ENCODE results near the gene PACRG.

The PACRG gene

DNA sequence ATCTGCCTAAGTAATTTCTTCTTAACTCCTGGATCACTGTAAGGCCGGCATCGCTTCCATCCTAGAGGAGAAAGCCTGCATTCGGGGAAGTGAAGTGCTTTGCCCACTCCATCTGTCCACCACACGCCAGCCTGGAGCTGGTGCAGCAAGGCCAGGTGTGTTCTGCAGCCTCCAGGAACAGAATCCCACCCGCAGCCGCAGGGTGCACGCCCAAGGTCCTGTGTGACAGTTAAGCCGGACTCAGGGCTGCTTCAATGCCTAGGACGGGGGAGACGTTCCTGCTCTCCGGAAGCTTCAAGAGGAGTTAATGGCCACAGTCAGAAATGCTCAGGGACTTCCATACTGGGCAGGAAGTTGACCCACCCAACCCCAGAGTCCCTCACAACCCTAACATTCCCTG is 600.6 kb downstream of the PACRG start:
- DNase-seq (ENCODE audit: insufficient read length): no peak
- no peak for FAIRE-seq
- no peak for TF ChIP-seq POLR2A (IDR thresholded peaks at IDR 0.05; ENCODE audit: low read depth, low read length)
- TF ChIP-seq POLR2AphosphoS5 (IDR thresholded peaks at IDR 0.05; ENCODE audit: low read depth, low read length): no peak
- no peak for TF ChIP-seq TAF1 (IDR thresholded peaks at IDR 0.05; ENCODE audit: borderline replicate concordance, low read depth, low read length)

DNA sequence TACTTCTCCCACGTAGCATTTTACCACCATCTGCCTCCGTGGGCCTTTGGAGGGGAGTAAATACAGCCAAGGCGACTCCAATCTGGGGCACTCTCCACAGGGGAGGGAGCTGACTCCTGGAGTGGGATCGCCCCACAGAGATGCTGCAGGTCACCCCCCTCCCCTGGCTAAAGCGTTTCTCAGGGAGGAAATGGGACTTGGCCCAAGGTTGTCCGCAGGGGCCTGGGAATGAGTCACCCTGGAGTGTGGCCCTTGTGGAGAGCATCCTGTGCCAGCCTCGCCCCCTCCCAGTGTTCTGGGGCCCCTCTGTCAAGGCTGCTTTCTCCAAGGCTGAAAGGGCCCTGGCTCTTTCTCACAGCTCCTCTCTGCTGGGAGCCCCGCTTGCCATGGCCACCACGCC is 602.2 kb downstream of the PACRG start:
- no peak for TF ChIP-seq POLR2AphosphoS5 (IDR thresholded peaks at IDR 0.05; ENCODE audit: low read depth, low read length)
- no peak for TF ChIP-seq TAF1 (IDR thresholded peaks at IDR 0.05; ENCODE audit: borderline replicate concordance, low read depth, low read length)
- TF ChIP-seq POLR2A (IDR thresholded peaks at IDR 0.05; ENCODE audit: low read depth, low read length): no peak
- FAIRE-seq: no peak
- DNase-seq (ENCODE audit: insufficient read length): no peak

DNA sequence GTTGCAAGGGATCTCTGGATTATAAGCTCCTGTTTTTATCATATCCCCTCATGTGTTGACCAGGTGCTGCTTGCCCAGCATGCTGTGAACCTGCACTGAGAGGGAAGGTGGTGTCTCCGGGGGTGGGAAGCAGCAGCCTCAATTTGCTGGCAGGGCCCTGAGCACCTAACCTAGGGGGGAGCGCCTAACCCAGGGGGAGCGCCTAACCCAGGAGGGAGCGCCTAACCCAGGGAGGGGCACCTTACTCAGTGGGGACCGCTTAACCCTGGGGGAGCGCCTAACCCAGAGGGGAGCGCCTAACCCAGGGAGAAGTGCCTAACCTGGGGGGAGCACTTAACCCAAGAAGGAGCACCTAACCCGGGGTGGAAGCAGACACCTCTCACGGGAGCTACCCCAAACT is 603.5 kb downstream of the PACRG start:
- FAIRE-seq: no peak
- no peak for DNase-seq (ENCODE audit: insufficient read length)
- TF ChIP-seq TAF1 (IDR thresholded peaks at IDR 0.05; ENCODE audit: borderline replicate concordance, low read depth, low read length) (no peak), POLR2A (IDR thresholded peaks at IDR 0.05; ENCODE audit: low read depth, low read length) (no peak), POLR2AphosphoS5 (IDR thresholded peaks at IDR 0.05; ENCODE audit: low read depth, low read length) (no peak)

DNA sequence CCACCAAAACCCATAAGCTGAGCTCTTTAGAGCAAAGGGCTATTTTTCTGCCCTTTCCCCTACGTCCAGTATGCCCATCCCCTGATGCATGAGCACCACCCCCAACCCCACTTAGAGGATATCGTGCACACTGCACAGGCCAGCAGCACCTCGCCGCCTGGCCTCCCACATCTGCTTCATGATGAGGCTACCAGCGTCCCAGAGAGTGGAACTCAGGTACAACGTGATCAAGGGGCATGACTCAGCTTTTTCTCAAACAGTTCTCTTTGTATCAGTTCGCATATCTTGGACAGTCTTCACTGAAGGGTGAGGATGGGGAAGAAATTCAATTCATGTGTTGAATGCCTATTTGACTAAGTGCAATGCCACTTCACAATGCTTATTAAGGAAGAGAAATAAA is 604.8 kb downstream of the PACRG start:
- DNase-seq (ENCODE audit: insufficient read length): no peak
- no peak for TF ChIP-seq POLR2A (IDR thresholded peaks at IDR 0.05; ENCODE audit: low read depth, low read length)
- no peak for TF ChIP-seq TAF1 (IDR thresholded peaks at IDR 0.05; ENCODE audit: borderline replicate concordance, low read depth, low read length)
- TF ChIP-seq POLR2AphosphoS5 (IDR thresholded peaks at IDR 0.05; ENCODE audit: low read depth, low read length): no peak
- FAIRE-seq: no peak

DNA sequence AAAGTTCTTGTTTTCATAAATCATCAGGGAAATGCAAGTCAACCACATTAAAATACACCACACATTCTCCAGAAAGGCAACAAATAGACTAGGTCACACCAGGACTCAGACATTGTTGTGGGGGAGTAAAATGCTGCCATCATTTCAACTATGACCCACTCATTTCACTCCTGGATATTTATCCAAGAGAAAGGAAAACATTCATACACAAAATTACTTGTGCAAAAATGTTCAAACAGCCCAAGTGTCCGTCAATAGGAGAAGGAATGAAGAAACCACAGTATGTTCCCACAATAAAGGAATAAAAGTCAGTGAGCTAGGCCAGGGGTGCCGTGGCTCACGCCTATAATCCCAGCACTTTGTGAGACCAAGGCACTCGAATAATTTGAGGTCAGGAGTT is 605.3 kb downstream of the PACRG start:
- no peak for TF ChIP-seq POLR2A (IDR thresholded peaks at IDR 0.05; ENCODE audit: low read depth, low read length)
- no peak for TF ChIP-seq POLR2AphosphoS5 (IDR thresholded peaks at IDR 0.05; ENCODE audit: low read depth, low read length)
- no peak for TF ChIP-seq TAF1 (IDR thresholded peaks at IDR 0.05; ENCODE audit: borderline replicate concordance, low read depth, low read length)
- DNase-seq (ENCODE audit: insufficient read length): no peak
- no peak for FAIRE-seq

DNA sequence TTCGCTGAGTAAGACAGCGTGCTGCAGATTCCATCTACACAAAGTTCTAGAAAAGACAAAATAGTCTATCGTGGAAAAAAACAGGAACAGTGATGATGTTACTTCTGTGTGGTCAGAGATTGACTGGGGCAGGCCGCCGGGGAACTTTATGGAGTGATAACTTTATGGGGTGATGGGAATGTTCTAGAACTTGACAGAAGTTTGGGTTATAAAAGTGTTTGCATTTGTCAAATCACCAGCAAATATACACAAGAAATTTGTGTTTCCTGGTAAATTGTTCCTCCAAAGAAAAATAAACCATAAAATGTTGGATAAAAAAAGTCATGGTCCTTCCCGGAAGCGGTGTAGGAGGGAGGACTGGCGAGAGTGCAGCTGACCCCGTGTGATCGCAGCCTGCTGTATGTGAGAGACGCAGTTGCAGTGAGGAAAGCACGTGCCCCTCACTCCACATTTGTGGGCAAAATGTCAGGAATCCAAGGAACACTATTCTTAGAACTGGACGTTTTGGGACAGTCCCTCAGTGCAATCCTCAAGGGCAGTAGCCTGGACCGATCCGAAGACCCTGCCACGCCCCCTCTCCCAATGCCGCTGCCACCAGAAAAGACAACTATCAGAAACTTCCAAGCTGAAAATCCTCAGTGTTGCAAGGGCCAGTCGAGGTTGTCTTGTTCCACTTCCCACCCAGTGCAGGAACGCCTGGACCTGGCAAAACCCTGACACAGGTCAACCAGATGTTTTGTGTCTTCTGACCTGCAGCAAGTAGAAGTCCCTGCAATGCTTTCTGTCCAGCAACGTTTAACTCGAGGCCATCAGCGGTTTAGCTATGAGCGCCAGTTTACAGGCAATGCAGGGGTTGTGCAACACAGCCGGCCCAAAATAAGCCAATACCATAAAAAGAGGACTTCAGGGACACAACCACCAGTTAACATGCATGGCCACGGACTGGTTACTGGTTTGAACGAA is 606.2 kb downstream of the PACRG start:
- no peak for TF ChIP-seq POLR2A (IDR thresholded peaks at IDR 0.05; ENCODE audit: low read depth, low read length)
- no peak for TF ChIP-seq POLR2AphosphoS5 (IDR thresholded peaks at IDR 0.05; ENCODE audit: low read depth, low read length)
- TF ChIP-seq TAF1 (IDR thresholded peaks at IDR 0.05; ENCODE audit: borderline replicate concordance, low read depth, low read length): no peak
- DNase-seq (ENCODE audit: insufficient read length): no peak
- no peak for FAIRE-seq

DNA sequence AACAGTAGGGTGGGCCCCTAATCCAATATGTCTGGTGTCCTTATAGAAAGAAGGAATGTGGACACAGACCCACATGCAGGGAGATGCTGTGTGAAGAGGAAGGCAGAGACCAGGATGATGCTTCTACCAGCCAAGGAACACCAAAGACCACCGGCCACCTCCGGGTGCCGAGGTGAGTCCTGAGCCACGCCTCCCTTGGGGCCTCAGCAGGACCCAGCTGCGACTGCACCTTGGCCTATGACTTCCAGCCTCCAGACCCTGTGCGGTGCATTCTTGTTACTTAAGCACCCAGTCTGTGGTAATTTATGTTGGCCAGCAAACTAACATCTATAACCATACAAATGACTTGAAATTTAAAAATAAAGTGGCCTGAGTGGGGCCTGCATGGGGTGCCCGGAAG is 607.3 kb downstream of the PACRG start:
- DNase-seq (ENCODE audit: insufficient read length) (no peak), FAIRE-seq (no peak)
- TF ChIP-seq POLR2A (IDR thresholded peaks at IDR 0.05; ENCODE audit: low read depth, low read length) (no peak), POLR2AphosphoS5 (IDR thresholded peaks at IDR 0.05; ENCODE audit: low read depth, low read length) (no peak), TAF1 (IDR thresholded peaks at IDR 0.05; ENCODE audit: borderline replicate concordance, low read depth, low read length) (no peak)

DNA sequence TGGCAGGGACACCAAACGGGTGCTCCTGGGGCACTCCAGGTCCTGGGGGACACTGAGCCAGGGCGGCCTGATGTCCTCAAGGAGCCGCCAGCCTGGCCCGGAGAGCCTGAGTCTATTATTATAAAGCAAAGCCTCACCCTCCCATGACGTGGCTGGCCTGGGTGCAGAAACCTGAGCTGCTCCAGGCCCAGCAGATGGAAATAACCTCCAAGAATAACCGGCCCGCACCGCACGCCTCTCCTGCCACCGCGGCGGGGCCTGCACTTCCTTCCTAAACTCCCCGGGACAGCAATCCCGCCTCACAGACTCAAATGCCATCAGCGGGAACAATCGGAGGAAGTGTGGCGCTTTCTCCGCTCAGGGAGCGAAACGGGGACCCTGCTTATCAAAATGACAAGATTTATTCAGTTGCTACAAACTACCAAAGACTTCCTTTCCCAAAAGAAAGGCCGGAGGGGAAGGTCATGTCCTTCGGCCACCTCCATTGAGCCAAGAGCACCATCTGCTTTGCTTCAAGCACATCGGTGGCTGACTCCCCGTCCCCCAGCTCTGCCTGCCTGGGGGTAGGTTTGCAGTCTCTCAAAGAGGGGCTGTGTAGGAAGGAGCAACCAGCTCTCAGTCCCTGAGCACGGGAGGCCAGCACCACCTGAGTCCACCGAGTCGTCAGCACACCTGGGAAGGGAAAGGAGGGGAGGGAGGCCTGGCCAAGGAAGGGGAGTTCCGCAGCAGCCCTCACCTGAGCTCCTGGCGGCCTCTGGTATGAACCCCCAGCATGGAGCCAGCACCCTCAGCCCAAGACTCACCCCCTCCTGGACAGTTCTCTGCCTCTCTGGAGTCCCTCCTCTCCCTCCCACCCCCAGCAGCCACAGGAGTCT is 608.1 kb downstream of the PACRG start:
- TF ChIP-seq POLR2AphosphoS5 (IDR thresholded peaks at IDR 0.05; ENCODE audit: low read depth, low read length): no peak
- TF ChIP-seq TAF1 (IDR thresholded peaks at IDR 0.05; ENCODE audit: borderline replicate concordance, low read depth, low read length): no peak
- no peak for TF ChIP-seq POLR2A (IDR thresholded peaks at IDR 0.05; ENCODE audit: low read depth, low read length)
- FAIRE-seq (no peak), DNase-seq (ENCODE audit: insufficient read length) (no peak)

DNA sequence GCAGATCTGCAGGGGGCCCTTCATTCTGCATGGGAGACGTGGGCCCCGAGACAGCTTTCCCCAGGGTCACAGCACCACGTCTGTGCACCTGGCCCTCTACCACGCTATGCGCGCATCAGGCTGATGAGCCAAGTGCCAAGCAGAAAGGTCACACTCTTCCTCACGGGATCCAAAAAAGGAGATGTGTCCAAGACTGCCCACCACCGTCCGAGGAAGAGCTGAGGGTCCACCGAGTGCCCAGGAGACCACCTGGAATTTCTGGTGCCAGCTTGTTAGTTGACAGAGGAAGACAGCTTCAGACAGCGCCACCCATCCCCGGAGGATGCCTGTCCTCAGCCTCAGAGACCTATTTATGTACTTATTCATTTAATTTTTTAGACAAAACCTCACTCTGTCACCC is 609.2 kb downstream of the PACRG start:
- FAIRE-seq: no peak
- TF ChIP-seq POLR2A (IDR thresholded peaks at IDR 0.05; ENCODE audit: low read depth, low read length): no peak
- TF ChIP-seq POLR2AphosphoS5 (IDR thresholded peaks at IDR 0.05; ENCODE audit: low read depth, low read length): no peak
- TF ChIP-seq TAF1 (IDR thresholded peaks at IDR 0.05; ENCODE audit: borderline replicate concordance, low read depth, low read length): no peak
- DNase-seq (ENCODE audit: insufficient read length): no peak

DNA sequence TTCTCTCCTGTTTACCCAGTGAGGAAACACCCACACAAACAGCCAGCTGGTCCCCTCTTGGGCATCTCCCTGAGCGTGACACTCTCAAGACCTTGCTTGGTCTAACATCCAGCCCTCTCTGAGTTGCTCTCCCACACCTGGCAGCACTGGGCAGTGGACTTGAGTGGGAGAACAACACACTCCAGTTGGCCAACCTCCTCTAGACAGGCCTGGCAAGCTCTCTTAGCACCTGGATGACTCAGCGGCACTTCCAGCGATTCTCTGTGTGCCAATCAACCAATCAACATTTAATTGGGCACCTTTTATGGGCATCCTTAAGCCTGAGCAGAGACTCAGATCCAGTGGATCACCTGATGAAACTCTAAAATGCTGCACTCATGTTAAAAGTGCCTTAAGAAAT is 610.2 kb downstream of the PACRG start:
- DNase-seq (ENCODE audit: insufficient read length) (no peak), FAIRE-seq (no peak)

DNA sequence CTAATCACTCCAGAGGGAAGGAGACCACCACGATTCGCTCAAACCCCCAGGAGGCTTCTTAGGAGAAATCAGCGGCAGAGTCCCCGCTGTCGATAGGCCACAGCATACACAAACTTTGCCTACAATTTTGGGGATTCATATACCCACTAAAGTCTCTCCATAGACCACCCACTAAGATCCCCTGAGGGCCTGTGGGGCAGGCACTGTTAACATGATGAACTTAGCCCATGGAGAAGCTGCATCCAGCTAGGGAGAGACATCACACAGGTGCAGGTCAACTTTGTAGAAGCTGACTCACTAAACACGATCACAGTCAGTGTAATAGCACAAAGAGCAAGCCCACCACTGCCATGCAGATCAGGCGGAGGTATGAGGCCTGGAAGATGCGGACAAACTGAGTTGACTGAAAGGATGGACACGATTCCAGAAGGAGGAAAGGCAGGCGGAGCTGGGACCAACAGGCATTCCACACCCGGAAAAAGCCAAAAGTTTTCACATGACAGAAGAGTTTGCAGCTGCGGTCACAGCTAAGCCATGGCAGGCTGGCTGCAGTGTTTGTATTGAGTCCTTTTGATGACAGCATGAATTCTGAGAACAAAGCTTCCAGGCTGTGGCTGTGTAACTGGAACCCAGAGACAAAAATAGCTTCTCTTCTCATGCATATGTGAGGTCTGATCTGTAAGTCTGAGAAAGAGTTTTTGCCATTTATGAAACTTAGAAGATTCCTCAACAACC is 611.1 kb downstream of the PACRG start:
- DNase-seq (ENCODE audit: insufficient read length): no peak
- FAIRE-seq: no peak
- TF ChIP-seq POLR2A (IDR thresholded peaks at IDR 0.05; ENCODE audit: low read depth, low read length) (no peak), TAF1 (IDR thresholded peaks at IDR 0.05; ENCODE audit: borderline replicate concordance, low read depth, low read length) (no peak), POLR2AphosphoS5 (IDR thresholded peaks at IDR 0.05; ENCODE audit: low read depth, low read length) (no peak)

More for the DNA sequence above, 610.2 kb downstream of the PACRG start:
- TF ChIP-seq POLR2AphosphoS5 (IDR thresholded peaks at IDR 0.05; ENCODE audit: low read depth, low read length): no peak
- TF ChIP-seq POLR2A (IDR thresholded peaks at IDR 0.05; ENCODE audit: low read depth, low read length): no peak
- no peak for TF ChIP-seq TAF1 (IDR thresholded peaks at IDR 0.05; ENCODE audit: borderline replicate concordance, low read depth, low read length)

Data from GM12892 (cell line).